HL-60 (cell line): ENCODE measurements around the gene PIP4K2A.

Experiments used
- DNase-seq, 2 experiments: peaks; one replicate each; pipeline ENCODE4 v3.0.0-alpha.2; 2010 to 2020; ENCODE audit warnings: low read depth in 1 of 2, low spot score in 1 of 2
- H3K27ac ChIP-seq: fragments of 250-450 bp; sonication (Bioruptor Pico); replicated peaks from 2 replicates; pipeline ENCODE4 v1.5.1; 2020; ENCODE audit warnings: mild to moderate bottlenecking, moderate library complexity
- H3K27me3 ChIP-seq: fragments of 250-450 bp; sonication (Bioruptor Pico); 2 replicates; pipeline ENCODE4 v1.5.1; 2021; ENCODE audit warnings: mild to moderate bottlenecking, moderate library complexity; ENCODE audit not compliant: insufficient read depth, poor library complexity, severe bottlenecking
- H3K4me3 ChIP-seq: replicated peaks from 2 replicates; pipeline ENCODE4 v1.5.1; 2011; ENCODE audit warnings: mild to moderate bottlenecking, control low read depth, low read length; ENCODE audit not compliant: insufficient read depth
- CTCF ChIP-seq: IDR thresholded peaks from one replicate; pipeline ENCODE4 v1.5.1; 2011; ENCODE audit warnings: low read length, control low read depth, inconsistent platforms; ENCODE audit not compliant: insufficient read depth
- GABPA ChIP-seq: IDR thresholded peaks from 2 replicates; pipeline ENCODE4 v1.6.1; 2012; ENCODE audit warnings: low read depth
- POLR2AphosphoS5 ChIP-seq: IDR thresholded peaks from 2 replicates; pipeline ENCODE4 v1.6.1; 2012; ENCODE audit warnings: low read depth
- REST ChIP-seq: IDR thresholded peaks from 2 replicates; pipeline ENCODE4 v1.6.1; 2012; ENCODE audit warnings: low read depth; ENCODE audit not compliant: insufficient replicate concordance
- SPI1 ChIP-seq: IDR thresholded peaks from 2 replicates; pipeline ENCODE4 v1.6.1; 2012; ENCODE audit warnings: low read depth, mild to moderate bottlenecking, borderline replicate concordance

PIP4K2A gene

GRCh38 chr10:22604344-22605126, 109.8 kb downstream of the PIP4K2A start:
- TF ChIP-seq SPI1, result no peak
- no peak for TF ChIP-seq CTCF
- TF ChIP-seq GABPA, result no peak
- TF ChIP-seq POLR2AphosphoS5, result no peak
- no peak for TF ChIP-seq REST
- Histone ChIP-seq H3K27me3 (no peaks in the 10 kb centered on the region), H3K4me3 (no peak overlapping the region), H3K27ac (peak overlapping the region; percentile 56)
- no peak for DNase-seq

- Histone ChIP-seq H3K27ac (no peak overlapping the region), H3K4me3 (no peak overlapping the region), H3K27me3 (no peaks in the 10 kb centered on the region)
- no peak for DNase-seq
- no peak for TF ChIP-seq SPI1
- TF ChIP-seq REST, result no peak
Observed at GRCh38 chr10:22603581-22603980, 110.8 kb downstream of the PIP4K2A start.

- no peak overlapping the region for H3K4me3 ChIP-seq
- no peaks in the 10 kb centered on the region for H3K27me3 ChIP-seq
- TF ChIP-seq CTCF (no peak), GABPA (no peak), REST (no peak), POLR2AphosphoS5 (no peak), SPI1 (no peak)
- H3K27ac ChIP-seq, result no peak overlapping the region
- DNase-seq, result no peak
Observed at GRCh38 chr10:22601618-22602017, 112.8 kb downstream of the PIP4K2A start.
